PFSK-1 (cell line): Measurements from ENCODE around the gene LRMDA.

Experiments
- FOXP2 ChIP-seq: optimal IDR thresholded peaks from 2 replicates; pipeline ENCODE3; 2011; ENCODE audit warnings: borderline replicate concordance, control low read depth, inconsistent platforms; ENCODE audit not compliant: insufficient read depth; ENCODE audit errors: extremely low read length, extremely low read depth
- POLR2AphosphoS5 ChIP-seq: IDR thresholded peaks from 2 replicates; pipeline ENCODE4 v1.6.1; 2012; ENCODE audit warnings: low read depth, mild to moderate bottlenecking, control low read depth, low read length, moderate library complexity
- REST ChIP-seq, 2 experiments: IDR thresholded peaks; 2 replicates each; pipeline versions ENCODE4 v1.6.1 to v1.8.0; 2011 to 2012; ENCODE audit warnings: low read depth in 2 of 2, low read length in 2 of 2, control low read depth in 1 of 2, inconsistent platforms in 1 of 2, mild to moderate bottlenecking in 1 of 2, moderate library complexity in 1 of 2; ENCODE audit not compliant: insufficient read depth in 1 of 2
- SIN3A ChIP-seq: IDR thresholded peaks from 2 replicates; pipeline ENCODE4 v1.6.1; 2012; ENCODE audit warnings: mild to moderate bottlenecking, low read length, moderate library complexity, borderline replicate concordance; ENCODE audit not compliant: insufficient read depth
- TAF1 ChIP-seq: IDR thresholded peaks from 2 replicates; pipeline ENCODE4 v1.6.1; 2012; ENCODE audit warnings: low read length, control low read depth, borderline replicate concordance; ENCODE audit not compliant: insufficient read depth

DNA sequence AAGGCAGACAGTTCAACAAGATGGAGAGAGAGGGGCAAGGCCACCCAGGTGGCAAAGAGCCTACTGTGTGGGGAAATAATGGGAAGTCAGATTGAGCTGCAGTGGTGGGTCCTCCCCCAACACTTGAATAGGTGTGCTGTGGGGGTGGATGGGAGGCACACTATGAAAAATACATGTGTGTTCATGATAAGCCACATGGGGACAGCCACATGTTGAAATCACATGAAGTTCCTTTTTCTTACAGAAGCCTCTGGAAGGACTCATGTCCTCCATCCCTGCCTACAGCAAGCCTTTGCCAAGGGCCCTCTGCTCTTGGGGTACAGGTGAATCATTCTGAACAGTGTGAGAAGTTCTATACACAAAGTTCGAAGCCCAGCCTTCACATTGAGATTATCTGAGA lies 310.9 kb downstream of the LRMDA start:
- no peak for TF ChIP-seq TAF1
- TF ChIP-seq POLR2AphosphoS5 = no peak
- TF ChIP-seq SIN3A = no peak
- TF ChIP-seq REST (IDR thresholded peaks at IDR 0.05; ENCODE audit: insufficient read depth in 1 of 2, low read depth in 2 of 2, low read length in 2 of 2) = no peak
- no peak for TF ChIP-seq FOXP2
